Neural crest cell (in vitro differentiated cells): Measurements from ENCODE around the gene RANGAP1. TPM values are rescaled to one million over a fixed set of nuclear protein-coding genes. Genes with fewer than 3 reads are reported as not detected.

Source experiments
- DNase-seq: peaks from one replicate; pipeline ENCODE4 v3.0.0; 2021; ENCODE audit warnings: low read depth, mixed read lengths, low spot score
- H3K27ac Mint-ChIP-seq: one replicate; pipeline ENCODE4 v1.8.0; 2021; ENCODE audit warnings: mild to moderate bottlenecking, mixed read lengths; ENCODE audit not compliant: unreplicated experiment
- H3K27me3 Mint-ChIP-seq: 2 replicates; pipeline ENCODE4 v1.8.0; 2021; ENCODE audit warnings: low read depth, mild to moderate bottlenecking, mixed read lengths
- H3K36me3 Mint-ChIP-seq: 2 replicates; pipeline ENCODE4 v1.8.0; 2021; ENCODE audit warnings: low read depth, mild to moderate bottlenecking, mixed read lengths
- H3K4me1 Mint-ChIP-seq: 2 replicates; pipeline ENCODE4 v1.8.0; 2021; ENCODE audit warnings: mixed read lengths
- H3K4me3 Mint-ChIP-seq: one replicate; pipeline ENCODE4 v1.8.0; 2021; ENCODE audit warnings: mild to moderate bottlenecking, mixed read lengths
- H3K9me3 Mint-ChIP-seq: 2 replicates; pipeline ENCODE4 v1.8.0; 2021; ENCODE audit warnings: mixed read lengths
- CTCF ChIP-seq: fragments of 200-600 bp; sonication (generic); conservative IDR thresholded peaks from 2 replicates; pipeline ENCODE4 v1.5.0; 2021; ENCODE audit warnings: antibody characterized with exemption, mild to moderate bottlenecking
- total RNA-seq: library from RNA; stranded (reverse); gene quantifications from 2 replicates; pipeline ENCODE4 v1.2.1, GENCODE V29; 2021

The RANGAP1 gene
- total RNA-seq, 1 donor from 2014 or later: 121 TPM

DNA sequence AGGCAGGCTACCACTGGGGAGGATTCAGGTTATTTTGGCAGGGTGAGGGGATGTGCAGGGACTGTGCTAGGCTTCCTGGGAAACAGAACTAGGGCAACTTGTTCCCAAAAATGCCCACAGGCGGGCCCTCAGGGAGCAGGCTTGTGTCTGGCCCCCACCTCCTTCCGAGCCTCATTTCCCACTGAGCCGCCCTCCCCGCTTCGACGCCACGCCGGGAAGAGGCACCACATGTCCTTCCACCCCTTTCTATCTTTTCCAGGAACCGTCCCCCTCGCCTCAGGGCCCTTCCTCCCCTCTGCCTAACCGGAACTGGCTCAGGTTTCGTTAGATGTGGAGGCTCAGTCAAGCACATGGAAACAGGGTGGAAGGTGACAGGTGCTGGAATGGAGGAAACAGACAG lies 35.9 kb downstream of the RANGAP1 start:
- H3K4me3 Mint-ChIP-seq: no peak overlapping the region
- no peaks in the 10 kb centered on the region for H3K27me3 Mint-ChIP-seq
- no peaks in the 10 kb centered on the region for H3K4me1 Mint-ChIP-seq
- H3K36me3 Mint-ChIP-seq: peaks cover 4% of the 10 kb centered on the region
- H3K27ac Mint-ChIP-seq: no peak overlapping the region
- no peaks in the 10 kb centered on the region for H3K9me3 Mint-ChIP-seq
- TF ChIP-seq CTCF: no peak
- DNase-seq: no peak

GRCh38 chr22:41249442-41249841 lies 36.5 kb downstream of the RANGAP1 start:
- H3K9me3 Mint-ChIP-seq: no peaks in the 10 kb centered on the region
- H3K36me3 Mint-ChIP-seq: peaks cover 4% of the 10 kb centered on the region
- no peak for TF ChIP-seq CTCF
- DNase-seq: no peak
- H3K27ac Mint-ChIP-seq: no peak overlapping the region
- H3K27me3 Mint-ChIP-seq: no peaks in the 10 kb centered on the region
- H3K4me3 Mint-ChIP-seq: no peak overlapping the region
- H3K4me1 Mint-ChIP-seq: no peaks in the 10 kb centered on the region

DNA sequence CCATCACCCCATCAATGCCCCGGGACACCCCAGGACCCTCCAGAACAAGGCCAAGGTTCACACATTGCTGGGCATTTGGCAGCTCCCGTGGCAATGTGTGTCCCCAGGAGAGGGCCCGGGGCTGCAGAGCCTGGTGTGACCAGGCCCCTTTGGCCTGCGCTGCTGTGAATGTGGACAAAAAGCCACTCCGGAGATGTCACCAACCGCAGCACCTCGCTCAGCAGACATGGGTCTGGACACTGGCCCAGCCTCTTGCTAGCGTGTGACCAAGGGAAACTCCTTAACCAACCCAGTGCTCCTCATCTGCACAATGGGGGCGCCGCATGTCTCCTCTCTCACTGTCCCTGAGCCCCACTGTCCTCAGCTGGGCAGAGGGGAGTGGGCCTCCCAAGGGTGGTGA lies 37.2 kb downstream of the RANGAP1 start:
- TF ChIP-seq CTCF: no peak
- no peaks in the 10 kb centered on the region for H3K9me3 Mint-ChIP-seq
- DNase-seq: no peak
- no peak overlapping the region for H3K27ac Mint-ChIP-seq
- H3K4me1 Mint-ChIP-seq: no peaks in the 10 kb centered on the region
- no peak overlapping the region for H3K4me3 Mint-ChIP-seq
- H3K36me3 Mint-ChIP-seq: peaks cover 4% of the 10 kb centered on the region
- no peaks in the 10 kb centered on the region for H3K27me3 Mint-ChIP-seq

DNA sequence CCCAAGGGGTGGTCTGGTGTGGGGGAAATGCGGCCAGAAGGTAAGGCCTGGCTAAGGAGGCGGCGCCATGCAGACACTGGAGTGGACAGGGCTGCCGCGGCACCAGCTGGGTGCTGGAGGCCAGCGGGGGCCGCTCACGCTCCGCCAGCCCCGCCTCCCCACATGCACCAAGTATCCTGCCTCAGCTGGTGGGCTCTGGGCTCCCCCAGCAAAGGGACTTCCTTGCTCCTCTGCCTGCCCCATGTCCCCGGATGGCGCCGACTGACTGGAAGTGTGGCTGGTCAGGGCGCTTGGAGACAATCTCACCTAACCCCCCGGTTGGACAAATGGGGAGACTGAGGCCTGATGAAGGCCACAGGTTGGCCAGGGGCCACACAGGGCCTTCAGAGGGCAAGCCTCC lies 37.7 kb downstream of the RANGAP1 start:
- H3K36me3 Mint-ChIP-seq: peaks cover 4% of the 10 kb centered on the region
- H3K4me3 Mint-ChIP-seq: no peak overlapping the region
- no peaks in the 10 kb centered on the region for H3K9me3 Mint-ChIP-seq
- no peaks in the 10 kb centered on the region for H3K27me3 Mint-ChIP-seq
- no peak overlapping the region for H3K27ac Mint-ChIP-seq
- TF ChIP-seq CTCF: no peak
- H3K4me1 Mint-ChIP-seq: no peaks in the 10 kb centered on the region
- DNase-seq: no peak

DNA sequence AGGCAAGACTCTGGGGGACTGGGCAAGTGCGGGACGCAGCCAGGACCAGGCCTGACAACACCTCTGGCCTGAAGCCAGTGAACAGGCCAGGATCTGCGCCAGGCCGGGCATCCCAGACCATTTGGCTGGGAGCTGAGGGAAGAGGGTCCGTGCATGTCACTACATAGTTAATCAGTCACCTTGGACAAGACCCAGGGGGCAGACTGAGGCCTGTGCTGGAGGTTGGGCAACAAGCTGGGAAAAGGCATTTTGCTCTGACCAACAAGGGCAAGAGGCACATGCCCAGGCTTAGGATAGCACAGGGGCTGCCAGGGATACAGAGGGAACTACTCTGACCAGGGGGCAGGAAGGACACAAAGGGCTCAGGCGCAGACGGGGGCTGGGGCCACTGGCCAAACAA lies 38.3 kb downstream of the RANGAP1 start:
- Mint-ChIP-seq H3K27me3 (no peaks in the 10 kb centered on the region), H3K4me3 (no peak overlapping the region), H3K36me3 (peaks cover 4% of the 10 kb centered on the region), H3K4me1 (no peaks in the 10 kb centered on the region), H3K27ac (no peak overlapping the region), H3K9me3 (no peaks in the 10 kb centered on the region)
- TF ChIP-seq CTCF: no peak
- DNase-seq: no peak

DNA sequence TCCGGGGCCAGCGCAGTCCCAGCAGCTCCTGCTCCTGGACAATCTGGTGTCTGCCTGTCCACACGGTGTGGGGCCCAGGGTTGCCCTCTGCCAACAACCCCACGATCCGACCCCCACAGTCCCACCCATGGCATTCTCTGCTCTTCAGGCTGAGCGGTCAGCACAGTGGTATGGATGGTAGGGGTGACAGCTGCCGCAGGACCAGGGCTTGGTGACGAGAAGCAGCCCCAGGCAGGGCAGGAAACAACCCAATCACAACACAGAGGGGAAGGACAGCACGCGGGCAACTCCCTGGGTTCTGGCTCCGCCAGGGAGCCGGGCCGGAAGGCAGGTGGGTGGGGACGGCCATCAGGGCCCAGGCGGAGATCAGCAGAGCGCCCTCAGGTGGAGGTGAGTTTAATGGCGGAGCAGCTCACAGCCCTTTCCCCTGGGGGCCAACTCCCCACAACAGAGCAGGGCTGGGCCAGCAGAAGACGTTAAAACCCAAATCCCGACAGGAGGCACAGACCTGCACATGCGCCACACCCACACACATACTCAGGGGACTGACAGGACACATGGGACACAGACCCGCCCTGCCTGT lies 40.0 kb downstream of the RANGAP1 start:
- H3K36me3 Mint-ChIP-seq: peaks cover 4% of the 10 kb centered on the region
- no peaks in the 10 kb centered on the region for H3K9me3 Mint-ChIP-seq
- no peak for DNase-seq
- H3K4me3 Mint-ChIP-seq: no peak overlapping the region
- no peak overlapping the region for H3K27ac Mint-ChIP-seq
- H3K4me1 Mint-ChIP-seq: no peaks in the 10 kb centered on the region
- H3K27me3 Mint-ChIP-seq: no peaks in the 10 kb centered on the region
- no peak for TF ChIP-seq CTCF
